Measurements from ENCODE around the gene MRPL51.

DNA sequence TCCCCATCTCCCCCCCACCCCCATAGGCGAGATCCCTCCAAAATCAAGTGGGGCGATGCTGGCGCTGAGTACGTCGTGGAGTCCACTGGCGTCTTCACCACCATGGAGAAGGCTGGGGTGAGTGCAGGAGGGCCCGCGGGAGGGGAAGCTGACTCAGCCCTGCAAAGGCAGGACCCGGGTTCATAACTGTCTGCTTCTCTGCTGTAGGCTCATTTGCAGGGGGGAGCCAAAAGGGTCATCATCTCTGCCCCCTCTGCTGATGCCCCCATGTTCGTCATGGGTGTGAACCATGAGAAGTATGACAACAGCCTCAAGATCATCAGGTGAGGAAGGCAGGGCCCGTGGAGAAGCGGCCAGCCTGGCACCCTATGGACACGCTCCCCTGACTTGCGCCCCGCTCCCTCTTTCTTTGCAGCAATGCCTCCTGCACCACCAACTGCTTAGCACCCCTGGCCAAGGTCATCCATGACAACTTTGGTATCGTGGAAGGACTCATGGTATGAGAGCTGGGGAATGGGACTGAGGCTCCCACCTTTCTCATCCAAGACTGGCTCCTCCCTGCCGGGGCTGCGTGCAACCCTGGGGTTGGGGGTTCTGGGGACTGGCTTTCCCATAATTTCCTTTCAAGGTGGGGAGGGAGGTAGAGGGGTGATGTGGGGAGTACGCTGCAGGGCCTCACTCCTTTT, 44.0 kb upstream of the MRPL51 start:
- TF ChIP-seq, protein P1, sequence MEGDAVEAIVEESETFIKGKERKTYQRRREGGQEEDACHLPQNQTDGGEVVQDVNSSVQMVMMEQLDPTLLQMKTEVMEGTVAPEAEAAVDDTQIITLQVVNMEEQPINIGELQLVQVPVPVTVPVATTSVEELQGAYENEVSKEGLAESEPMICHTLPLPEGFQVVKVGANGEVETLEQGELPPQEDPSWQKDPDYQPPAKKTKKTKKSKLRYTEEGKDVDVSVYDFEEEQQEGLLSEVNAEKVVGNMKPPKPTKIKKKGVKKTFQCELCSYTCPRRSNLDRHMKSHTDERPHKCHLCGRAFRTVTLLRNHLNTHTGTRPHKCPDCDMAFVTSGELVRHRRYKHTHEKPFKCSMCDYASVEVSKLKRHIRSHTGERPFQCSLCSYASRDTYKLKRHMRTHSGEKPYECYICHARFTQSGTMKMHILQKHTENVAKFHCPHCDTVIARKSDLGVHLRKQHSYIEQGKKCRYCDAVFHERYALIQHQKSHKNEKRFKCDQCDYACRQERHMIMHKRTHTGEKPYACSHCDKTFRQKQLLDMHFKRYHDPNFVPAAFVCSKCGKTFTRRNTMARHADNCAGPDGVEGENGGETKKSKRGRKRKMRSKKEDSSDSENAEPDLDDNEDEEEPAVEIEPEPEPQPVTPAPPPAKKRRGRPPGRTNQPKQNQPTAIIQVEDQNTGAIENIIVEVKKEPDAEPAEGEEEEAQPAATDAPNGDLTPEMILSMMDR (IDR thresholded peaks at IDR 0.05; ENCODE audit: poor library complexity): no peak
- TF ChIP-seq EZH2 (IDR thresholded peaks at IDR 0.05; ENCODE audit: borderline replicate concordance) (no peak), EZH2phosphoT487 (IDR thresholded peaks at IDR 0.05; ENCODE audit: low read depth, severe bottlenecking, unreplicated experiment) (no peak)
